ENCODE data around the gene VNN1. TPM values are rescaled to one million over a fixed set of nuclear protein-coding genes. Genes with fewer than 3 reads are reported as not detected.

Gene VNN1
- total RNA-seq, 1 donor from 2014 or later = 10.1 TPM

GRCh38 chr6:132663661-132664060, 50.2 kb downstream of the VNN1 start:
- Histone ChIP-seq H3K9me3 (no peaks in the 10 kb centered on the region), H3K4me3 (no peak overlapping the region), H3K27ac (no peak overlapping the region), H3K4me1 (no peaks in the 10 kb centered on the region), H3K27me3 (no peaks in the 10 kb centered on the region), H3K36me3 (no peaks in the 10 kb centered on the region)
- TF ChIP-seq, protein P1, sequence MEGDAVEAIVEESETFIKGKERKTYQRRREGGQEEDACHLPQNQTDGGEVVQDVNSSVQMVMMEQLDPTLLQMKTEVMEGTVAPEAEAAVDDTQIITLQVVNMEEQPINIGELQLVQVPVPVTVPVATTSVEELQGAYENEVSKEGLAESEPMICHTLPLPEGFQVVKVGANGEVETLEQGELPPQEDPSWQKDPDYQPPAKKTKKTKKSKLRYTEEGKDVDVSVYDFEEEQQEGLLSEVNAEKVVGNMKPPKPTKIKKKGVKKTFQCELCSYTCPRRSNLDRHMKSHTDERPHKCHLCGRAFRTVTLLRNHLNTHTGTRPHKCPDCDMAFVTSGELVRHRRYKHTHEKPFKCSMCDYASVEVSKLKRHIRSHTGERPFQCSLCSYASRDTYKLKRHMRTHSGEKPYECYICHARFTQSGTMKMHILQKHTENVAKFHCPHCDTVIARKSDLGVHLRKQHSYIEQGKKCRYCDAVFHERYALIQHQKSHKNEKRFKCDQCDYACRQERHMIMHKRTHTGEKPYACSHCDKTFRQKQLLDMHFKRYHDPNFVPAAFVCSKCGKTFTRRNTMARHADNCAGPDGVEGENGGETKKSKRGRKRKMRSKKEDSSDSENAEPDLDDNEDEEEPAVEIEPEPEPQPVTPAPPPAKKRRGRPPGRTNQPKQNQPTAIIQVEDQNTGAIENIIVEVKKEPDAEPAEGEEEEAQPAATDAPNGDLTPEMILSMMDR (IDR thresholded peaks at IDR 0.05) = no peak
- intact Hi-C loops (cut with DNase I) = no loop called here
- DNase-seq = no peak
- no peak for ATAC-seq

GRCh38 chr6:132661906-132662305, 51.9 kb downstream of the VNN1 start:
- H3K36me3 ChIP-seq = no peaks in the 10 kb centered on the region
- ATAC-seq = no peak
- no peak overlapping the region for H3K27ac ChIP-seq
- no peak for DNase-seq
- intact Hi-C loops (cut with DNase I) = no loop called here
- H3K4me1 ChIP-seq = no peaks in the 10 kb centered on the region
- no peaks in the 10 kb centered on the region for H3K9me3 ChIP-seq
- H3K4me3 ChIP-seq = no peak overlapping the region
- TF ChIP-seq, protein P1 (IDR thresholded peaks at IDR 0.05) = no peak
- H3K27me3 ChIP-seq = no peaks in the 10 kb centered on the region

DNA sequence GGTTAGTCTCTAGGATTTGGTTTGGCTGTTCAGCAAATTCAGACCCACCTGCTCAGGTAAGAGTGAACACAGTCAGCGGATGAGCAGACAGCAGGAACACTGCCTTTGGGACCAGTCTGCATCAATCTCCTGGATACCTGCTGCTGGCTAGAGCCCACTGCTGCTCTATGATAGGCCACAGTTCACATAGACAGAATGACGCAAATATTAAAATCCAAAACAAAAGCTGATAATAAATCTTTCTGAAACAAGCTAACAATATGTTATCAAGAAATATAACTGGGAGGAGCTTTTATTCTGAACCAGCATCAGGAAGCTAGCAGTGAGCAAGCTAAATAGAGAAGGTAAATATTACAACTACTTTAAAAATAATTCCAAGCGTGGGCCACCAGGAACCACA, 54.8 kb downstream of the VNN1 start, which contains the start of gene TAAR1:
Gene TAAR1, minus strand, starts transcription at position 101 of the 400 bp plus-strand sequence. CDS start 13,179 bp downstream, outside the sequence.
- intact Hi-C loops (cut with DNase I) = no loop called here
- Histone ChIP-seq H3K36me3 (no peaks in the 10 kb centered on the region), H3K9me3 (no peaks in the 10 kb centered on the region), H3K4me3 (no peak within 1 kb of the TSS), H3K27me3 (no peaks in the 10 kb centered on the region), H3K27ac (no peak within 1 kb of the TSS), H3K4me1 (no peaks in the 10 kb centered on the region)
- TF ChIP-seq, protein P1 (IDR thresholded peaks at IDR 0.05) = no peak
- ATAC-seq (no peak), DNase-seq (no peak)

DNA sequence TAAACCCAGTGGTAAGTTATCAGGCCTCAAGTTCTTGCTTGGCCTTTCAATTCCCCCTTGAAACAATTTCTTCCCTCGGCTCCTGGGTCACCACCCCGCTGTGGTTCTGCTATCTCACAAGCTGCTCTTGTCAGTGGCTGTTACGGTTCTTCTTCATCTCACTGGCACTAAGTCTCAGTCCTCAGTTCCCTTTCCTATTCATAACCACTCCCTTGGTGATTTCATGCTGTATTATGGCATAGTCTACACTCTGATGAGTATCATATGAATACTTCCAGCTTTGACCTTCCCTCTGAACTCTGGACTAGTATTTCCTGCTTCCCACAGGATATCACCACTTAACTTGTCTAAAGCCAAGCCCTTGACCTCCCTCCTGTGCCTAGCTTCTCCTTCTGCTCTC, 62.8 kb downstream of the VNN1 start:
- no peak for DNase-seq
- intact Hi-C loops (cut with DNase I) = no loop called here
- no peaks in the 10 kb centered on the region for H3K27me3 ChIP-seq
- no peak overlapping the region for H3K27ac ChIP-seq
- TF ChIP-seq, protein P1 (IDR thresholded peaks at IDR 0.05) = no peak
- no peak overlapping the region for H3K4me3 ChIP-seq
- no peaks in the 10 kb centered on the region for H3K9me3 ChIP-seq
- no peaks in the 10 kb centered on the region for H3K36me3 ChIP-seq
- no peaks in the 10 kb centered on the region for H3K4me1 ChIP-seq
- ATAC-seq = peak; percentile 93

DNA sequence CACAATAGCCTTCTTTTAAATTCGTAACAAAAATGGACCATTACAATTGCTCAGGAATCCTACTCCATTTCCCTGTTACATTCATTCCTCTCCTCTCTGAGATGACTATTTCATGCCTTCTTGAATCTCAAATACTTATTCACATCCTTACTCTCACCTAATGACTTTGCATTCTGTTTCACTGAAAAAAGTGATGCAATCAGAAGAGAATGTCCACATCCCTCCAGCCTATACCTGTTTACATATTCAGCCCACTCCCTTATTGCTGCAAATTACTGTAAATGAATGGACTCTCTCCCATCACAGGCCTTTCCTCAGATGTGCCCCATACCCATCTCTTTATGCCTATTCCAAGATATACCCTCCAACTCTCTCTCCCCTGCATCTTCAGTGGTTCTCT, 63.4 kb downstream of the VNN1 start:
- ATAC-seq (no peak), DNase-seq (no peak)

More for the DNA sequence above, 63.4 kb downstream of the VNN1 start:
- H3K9me3 ChIP-seq = no peaks in the 10 kb centered on the region
- H3K36me3 ChIP-seq = no peaks in the 10 kb centered on the region
- TF ChIP-seq, protein P1 (IDR thresholded peaks at IDR 0.05) = no peak
- no peaks in the 10 kb centered on the region for H3K4me1 ChIP-seq
- intact Hi-C loops (cut with DNase I) = no loop called here
- no peak overlapping the region for H3K27ac ChIP-seq
- H3K4me3 ChIP-seq = no peak overlapping the region
- no peaks in the 10 kb centered on the region for H3K27me3 ChIP-seq

Data from upper lobe of right lung (tissue), 1 donor.